ENCODE data around the gene H2BK1.

H2BK1 gene

GRCh38 chr7:151207804-151208203, 2.5 kb downstream of the H2BK1 start:
- TF ChIP-seq, protein P1, sequence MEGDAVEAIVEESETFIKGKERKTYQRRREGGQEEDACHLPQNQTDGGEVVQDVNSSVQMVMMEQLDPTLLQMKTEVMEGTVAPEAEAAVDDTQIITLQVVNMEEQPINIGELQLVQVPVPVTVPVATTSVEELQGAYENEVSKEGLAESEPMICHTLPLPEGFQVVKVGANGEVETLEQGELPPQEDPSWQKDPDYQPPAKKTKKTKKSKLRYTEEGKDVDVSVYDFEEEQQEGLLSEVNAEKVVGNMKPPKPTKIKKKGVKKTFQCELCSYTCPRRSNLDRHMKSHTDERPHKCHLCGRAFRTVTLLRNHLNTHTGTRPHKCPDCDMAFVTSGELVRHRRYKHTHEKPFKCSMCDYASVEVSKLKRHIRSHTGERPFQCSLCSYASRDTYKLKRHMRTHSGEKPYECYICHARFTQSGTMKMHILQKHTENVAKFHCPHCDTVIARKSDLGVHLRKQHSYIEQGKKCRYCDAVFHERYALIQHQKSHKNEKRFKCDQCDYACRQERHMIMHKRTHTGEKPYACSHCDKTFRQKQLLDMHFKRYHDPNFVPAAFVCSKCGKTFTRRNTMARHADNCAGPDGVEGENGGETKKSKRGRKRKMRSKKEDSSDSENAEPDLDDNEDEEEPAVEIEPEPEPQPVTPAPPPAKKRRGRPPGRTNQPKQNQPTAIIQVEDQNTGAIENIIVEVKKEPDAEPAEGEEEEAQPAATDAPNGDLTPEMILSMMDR (IDR thresholded peaks at IDR 0.05) = no peak
- no peak for TF ChIP-seq ZFX (IDR thresholded peaks at IDR 0.05; ENCODE audit: borderline replicate concordance)
- no peak overlapping the region for H3K27ac ChIP-seq

DNA sequence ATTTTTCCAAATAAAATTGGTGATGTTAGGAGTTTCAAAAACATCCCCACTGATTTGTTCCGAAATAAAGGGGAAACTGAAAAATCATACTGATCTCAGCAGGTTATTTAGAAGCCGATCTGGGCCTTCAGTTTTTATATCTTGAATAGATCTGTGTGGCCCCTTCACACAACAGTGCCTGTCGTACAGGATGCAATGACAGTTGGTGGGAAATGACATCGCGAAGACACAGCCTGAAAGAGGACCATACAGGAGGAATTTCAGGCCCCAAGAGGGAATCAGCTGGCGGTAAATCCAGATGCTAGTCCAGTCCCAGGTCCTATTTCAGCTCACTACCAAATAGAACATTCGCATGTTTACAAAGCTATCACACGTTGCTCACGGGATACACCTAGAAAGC, 3.0 kb downstream of the H2BK1 start:
- H3K27ac ChIP-seq = no peak overlapping the region
- TF ChIP-seq ZFX (IDR thresholded peaks at IDR 0.05; ENCODE audit: borderline replicate concordance) = no peak
- TF ChIP-seq, protein P1 (IDR thresholded peaks at IDR 0.05) = no peak

DNA sequence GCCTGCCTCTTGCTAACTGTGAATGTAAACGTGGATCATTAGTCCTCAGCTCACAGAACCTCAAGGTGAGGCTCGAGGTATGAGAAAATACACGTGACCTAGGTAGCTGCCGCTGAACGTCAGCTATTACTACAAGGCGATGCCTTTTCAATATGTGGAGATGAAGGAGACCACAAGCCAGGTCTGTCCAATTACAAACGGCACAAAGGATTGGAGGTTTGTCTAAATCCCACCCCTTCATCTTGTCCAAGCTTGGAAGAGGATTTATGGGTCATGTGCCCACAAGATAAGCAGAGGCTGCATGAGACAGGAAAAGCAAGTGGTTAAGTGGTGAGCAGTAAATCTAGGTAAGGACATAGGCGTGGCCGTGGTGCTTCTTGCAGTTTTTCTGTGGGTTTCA, 3.4 kb downstream of the H2BK1 start:
- H3K27ac ChIP-seq = no peak overlapping the region
- TF ChIP-seq, protein P1 (IDR thresholded peaks at IDR 0.05) = no peak
- no peak for TF ChIP-seq ZFX (IDR thresholded peaks at IDR 0.05; ENCODE audit: borderline replicate concordance)

- H3K27ac ChIP-seq = no peak overlapping the region
- no peak for TF ChIP-seq ZFX (IDR thresholded peaks at IDR 0.05; ENCODE audit: borderline replicate concordance)
- TF ChIP-seq, protein P1 (IDR thresholded peaks at IDR 0.05) = no peak
Measured at GRCh38 chr7:151205730-151206129, 4.6 kb downstream of the H2BK1 start.

DNA sequence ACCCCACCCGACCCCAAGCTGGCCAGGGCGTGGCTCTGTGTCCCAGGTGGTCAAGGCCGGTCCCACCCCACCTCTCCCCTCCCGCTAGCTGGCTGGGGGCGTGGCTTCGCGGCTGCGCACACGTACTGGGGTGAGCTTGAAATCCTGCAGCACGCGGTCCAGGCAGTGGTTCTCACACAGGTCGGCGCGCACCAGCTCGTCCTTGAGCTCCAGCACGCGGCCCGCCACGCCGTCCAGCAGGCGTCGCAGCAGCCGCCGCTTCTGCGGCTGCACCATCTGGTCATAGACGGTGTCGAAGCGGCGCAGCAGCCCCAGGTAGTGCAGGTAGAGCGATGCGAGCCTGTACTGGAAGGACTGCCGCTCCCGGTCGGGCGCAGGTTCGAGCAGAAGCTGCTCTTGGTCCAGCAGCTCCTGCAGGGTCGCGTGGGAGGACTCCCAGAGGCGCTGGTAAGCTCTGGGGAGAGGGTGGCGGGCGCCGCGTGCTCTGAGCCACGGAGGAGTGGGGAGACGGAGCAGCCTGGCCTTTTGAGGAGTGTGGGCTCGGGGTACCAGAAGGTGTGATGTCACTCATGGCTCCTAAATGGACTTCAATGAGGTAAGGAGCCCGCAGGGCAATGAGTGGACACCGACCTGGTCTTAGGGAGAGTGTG, 5.8 kb downstream of the H2BK1 start:
- H3K27ac ChIP-seq = no peak overlapping the region
- TF ChIP-seq, protein P1 (IDR thresholded peaks at IDR 0.05) = peak; percentile 87
- TF ChIP-seq ZFX (IDR thresholded peaks at IDR 0.05; ENCODE audit: borderline replicate concordance) = no peak

DNA sequence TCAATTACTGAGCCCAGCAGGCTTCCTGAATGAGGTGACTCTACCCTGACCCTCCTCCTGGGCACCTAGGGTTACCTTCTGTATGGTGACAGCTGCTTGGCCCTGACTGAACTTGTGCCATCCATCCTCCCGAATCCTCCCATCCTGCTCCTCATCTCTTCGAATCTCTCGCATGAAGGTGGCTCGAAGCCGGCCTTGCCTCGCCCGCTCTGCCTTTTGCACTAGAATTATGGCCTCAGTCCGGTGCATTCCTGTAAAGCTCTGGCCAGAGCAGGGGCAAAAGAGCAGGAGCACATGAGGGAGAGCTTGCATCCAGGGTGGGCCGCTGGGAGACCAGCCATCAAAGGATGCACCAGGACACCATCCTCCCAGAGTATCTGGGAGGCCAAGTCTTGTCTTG, 7.5 kb downstream of the H2BK1 start:
- TF ChIP-seq, protein P1 (IDR thresholded peaks at IDR 0.05) = no peak
- no peak for TF ChIP-seq ZFX (IDR thresholded peaks at IDR 0.05; ENCODE audit: borderline replicate concordance)
- H3K27ac ChIP-seq = no peak overlapping the region

GRCh38 chr7:151201751-151202150, 8.5 kb downstream of the H2BK1 start:
- H3K27ac ChIP-seq = no peak overlapping the region

More at GRCh38 chr7:151201751-151202150, 8.5 kb downstream of the H2BK1 start:
- TF ChIP-seq, protein P1 (IDR thresholded peaks at IDR 0.05) = no peak
- TF ChIP-seq ZFX (IDR thresholded peaks at IDR 0.05; ENCODE audit: borderline replicate concordance) = no peak

Data from 22Rv1 (cell line).